K562 (cell line): Measurements from ENCODE around the gene TRUB1. TPM values are rescaled to one million over a fixed set of nuclear protein-coding genes. Genes with fewer than 3 reads are reported as not detected.
A peak's percentile ranks its signal among the peaks of the same experiment; 100 is the strongest.

Experiments
- ATAC-seq: fragments of 200-7000 bp; cut with Tn5 transposase; 3 replicates; pipeline ENCODE4 v1.9.1; 2020; ENCODE audit warnings: moderate library complexity
- BruUV-seq: library from RNA; stranded (reverse); fragments of 400-500 nt; replicated peaks from 2 replicates; lab custom pipeline; 2021; lab: Mats Ljungman, UMichigan
- CTCF ChIA-PET: fragments of 300-600 bp; formaldehyde crosslinking; extraction: SDS; loops from one replicate; lab custom pipeline; 2021; ENCODE audit warnings: low intra/inter-chr PET ratio; lab: Yijun Ruan, JAX
- POLR2A ChIA-PET: fragments of 300-600, 350-650 bp; sonication (Branson Sonifier 250); formaldehyde crosslinking; extraction: SDS; loops from one replicate; lab custom pipeline; 2021; ENCODE audit warnings: antibody characterized with exemption, inconsistent platforms; lab: Yijun Ruan, JAX
- DNase-seq, 4 experiments: peaks; one replicate each; pipeline versions ENCODE4 v3.0.0 to v3.0.0-alpha.2; 2011 to 2018; ENCODE audit warnings: low spot score in 3 of 4, mixed read lengths in 3 of 4; ENCODE audit errors: extremely low read depth in 1 of 4
- FAIRE-seq: peaks from 2 replicates; lab custom pipeline; 2011; peaks lifted over from hg19 to GRCh38; lab: Jason Lieb, UNC
- H2AFZ ChIP-seq: 2 replicates; pipeline ENCODE4 v1.6.0; 2011; ENCODE audit warnings: low read depth, low read length, control low read depth, inconsistent platforms
- H3K27ac ChIP-seq: fragments of 200-600 bp; 3 replicates; pipeline ENCODE4 v1.8.0; 2011; ENCODE audit warnings: low read depth, mild to moderate bottlenecking, control low read depth, inconsistent platforms, low read length, moderate library complexity, mixed read lengths; ENCODE audit errors: extremely low read depth
- H3K27me3 ChIP-seq, 2 experiments: fragments of 300-600 bp in 1 of 2; 2 replicates in 1 of 2; 3 replicates in 1 of 2; pipeline versions ENCODE4 v1.6.0 to v1.8.0; 2011; ENCODE audit warnings: inconsistent platforms in 2 of 2, low read length in 2 of 2, mild to moderate bottlenecking in 1 of 2, mixed read lengths in 1 of 2, moderate library complexity in 1 of 2; ENCODE audit not compliant: control insufficient read depth in 2 of 2, insufficient read depth in 2 of 2
- H3K36me3 ChIP-seq: fragments of 300-600 bp; 3 replicates; pipeline ENCODE4 v1.8.0; 2011; ENCODE audit warnings: mild to moderate bottlenecking, low read length, inconsistent platforms; ENCODE audit not compliant: control insufficient read depth, insufficient read depth
- H3K4me1 ChIP-seq, 2 experiments: fragments of 200-600 bp in 1 of 2; replicated peaks in 1 of 2; 2 replicates in 1 of 2; 3 replicates in 1 of 2; pipeline versions ENCODE4 v1.5.1 to v1.8.0; 2011; ENCODE audit warnings: inconsistent platforms in 2 of 2, low read length in 2 of 2, mild to moderate bottlenecking in 1 of 2, mixed read lengths in 1 of 2, moderate library complexity in 1 of 2; ENCODE audit not compliant: control insufficient read depth in 2 of 2, insufficient read depth in 2 of 2
- H3K4me2 ChIP-seq: 2 replicates; pipeline ENCODE4 v1.6.1; 2011; ENCODE audit warnings: low read length, control low read depth, inconsistent platforms, mixed read lengths; ENCODE audit not compliant: insufficient read depth
- H3K4me3 ChIP-seq: fragments of 200-600 bp; sonication (generic), shearing (Covaris generic); 2 replicates; pipeline ENCODE4 v1.5.1; 2016; ENCODE audit warnings: control low read depth, inconsistent platforms
- H3K79me2 ChIP-seq: fragments of 200-600 bp; 3 replicates; pipeline ENCODE4 v1.8.0; 2011; ENCODE audit warnings: low read length, inconsistent platforms; ENCODE audit not compliant: control insufficient read depth, insufficient read depth
- H3K9ac ChIP-seq, 2 experiments: 2 replicates each; pipeline versions ENCODE4 v1.6.0 to v1.6.1; 2011; ENCODE audit warnings: low read depth in 2 of 2, low read length in 2 of 2, control low read depth in 1 of 2, inconsistent platforms in 1 of 2, mild to moderate bottlenecking in 1 of 2, mixed read lengths in 1 of 2; ENCODE audit not compliant: insufficient read depth in 1 of 2
- H3K9me1 ChIP-seq: one replicate; pipeline ENCODE4 v1.6.0; 2011; ENCODE audit warnings: inconsistent platforms, mild to moderate bottlenecking, low read length, moderate library complexity; ENCODE audit not compliant: control insufficient read depth, insufficient read depth
- H3K9me3 ChIP-seq: replicated peaks from 2 replicates; pipeline ENCODE4 v1.5.1; 2011; ENCODE audit warnings: low read depth, low read length, inconsistent platforms; ENCODE audit not compliant: control insufficient read depth, insufficient read depth
- H4K20me1 ChIP-seq: replicated peaks from 2 replicates; pipeline ENCODE4 v1.6.1; 2011; ENCODE audit warnings: low read length, inconsistent platforms, mixed read lengths; ENCODE audit not compliant: control insufficient read depth, insufficient read depth
- CHD4 ChIP-seq: fragments of 200-600 bp; sonication (generic); IDR thresholded peaks from 3 replicates; pipeline ENCODE4 v1.6.1; 2012; ENCODE audit warnings: low read depth, mild to moderate bottlenecking, mixed read lengths, low read length, inconsistent platforms; ENCODE audit not compliant: insufficient read depth, insufficient replicate concordance, poor library complexity, severe bottlenecking
- ELF4 ChIP-seq: fragments of 450-650 bp; formaldehyde crosslinking; IDR thresholded peaks from 2 replicates; pipeline ENCODE4 v1.4.0; 2022; ENCODE audit warnings: missing genetic modification characterization
- HOXB6 ChIP-seq: fragments of 250-450 bp; sonication (Bioruptor Pico); IDR thresholded peaks from 2 replicates; pipeline ENCODE4 v1.5.1; 2022; ENCODE audit warnings: mild to moderate bottlenecking, borderline replicate concordance
- SIN3A ChIP-seq, 2 experiments: fragments of 150-350 bp in 1 of 2; IDR thresholded peaks; 2 replicates each; pipeline ENCODE4 v1.6.1; 2011 to 2016; ENCODE audit warnings: borderline replicate concordance in 2 of 2, low read depth in 2 of 2, low read length in 2 of 2, mild to moderate bottlenecking in 2 of 2, moderate library complexity in 2 of 2; ENCODE audit not compliant: control insufficient read depth in 1 of 2
- STAG1 ChIP-seq: sonication (generic); formaldehyde crosslinking; IDR thresholded peaks from 2 replicates; pipeline ENCODE4 v1.5.0; 2020; ENCODE audit warnings: missing genetic modification reagents, borderline replicate concordance
- TCF7 ChIP-seq: sonication (generic); IDR thresholded peaks from 2 replicates; pipeline ENCODE4 v1.6.1; 2016; ENCODE audit warnings: antibody characterized with exemption, borderline replicate concordance
- ZNF12 ChIP-seq: sonication (generic); formaldehyde crosslinking; IDR thresholded peaks from 2 replicates; pipeline ENCODE4 v1.4.0; 2020; ENCODE audit warnings: mild to moderate bottlenecking, missing genetic modification reagents
- ZZZ3 ChIP-seq: fragments of 450-650 bp; IDR thresholded peaks from 2 replicates; pipeline ENCODE4 v1.6.1; 2016; ENCODE audit warnings: antibody characterized with exemption, mild to moderate bottlenecking, moderate library complexity
- WGBS: fragments of 100-300 bp; shearing (Covaris generic); methylation state at CpG from one replicate; pipeline ENCODE4 v1.1.6; 2016; ENCODE audit warnings: low coverage, mixed read lengths; ENCODE audit not compliant: insufficient coverage; ENCODE audit errors: missing lambda C conversion rate; 5-methylcytosine and 5-hydroxymethylcytosine counted together
- in situ Hi-C: fragments of 300-500 bp; cut with MboI; formaldehyde crosslinking; loops from 4 replicates; pipeline ENCODE4 v1.15.0; 2018; ENCODE audit warnings: inconsistent platforms, mixed read lengths
- intact Hi-C: fragments of 100-400 bp; cut with micrococcal nuclease; formaldehyde crosslinking; loops from 2 replicates; pipeline ENCODE4 v1.14.2; 2022
- polyA plus RNA-seq, 8 experiments: library from polyadenylated mRNA; depleted of rRNA in 4 of 8; stranded (reverse) in 5 of 8; unstranded in 3 of 8; fragments of >200 nt; fragmentation: Nextera tagmentation in 2 of 8; fragmentation: Illumina TruSeq in 1 of 8; extraction: Ambion mirVana in 2 of 8; extraction: Trizol in 1 of 8; gene quantifications; 2 replicates each; pipeline versions ENCODE4 v1.2.1 to v1.2.3, GENCODE V29; 2011 to 2014; ENCODE audit warnings: inconsistent platforms in 1 of 8, missing spikeins in 1 of 8
- total RNA-seq, 7 experiments: library from RNA; depleted of rRNA in 6 of 7; stranded (reverse); fragments of >200 nt in 6 of 7; fragmentation: Illumina TruSeq in 2 of 7; extraction: Trizol in 2 of 7; gene quantifications; 2 replicates each; pipeline versions ENCODE4 v1.2.1 to v1.2.3, GENCODE V29; 2011 to 2021; ENCODE audit warnings: low replicate concordance in 1 of 7
- TF ChIP-seq, protein P1 (sequence below): fragments of 450-650 bp; formaldehyde crosslinking; IDR thresholded peaks from 2 replicates; pipeline ENCODE4 v1.4.0; 2020; ENCODE audit warnings: mild to moderate bottlenecking, mixed read lengths
- TF ChIP-seq, protein P2 (sequence below): fragments of 250-450 bp; sonication (Bioruptor Pico); IDR thresholded peaks from 2 replicates; pipeline ENCODE4 v1.5.0; 2021; ENCODE audit warnings: mild to moderate bottlenecking, borderline replicate concordance
- TF ChIP-seq, protein P3 (sequence below): sonication (generic); formaldehyde crosslinking; IDR thresholded peaks from 2 replicates; pipeline ENCODE4 v1.8.0; 2023; ENCODE audit warnings: mild to moderate bottlenecking, missing genetic modification reagents

The TRUB1 gene
- total and polyA plus RNA-seq, 9 of the 15 experiments (the other 6 are each of a cell fraction or from before 2014, with no cell fraction given), result 4.6 to 16.5 (median 11.5) TPM

DNA sequence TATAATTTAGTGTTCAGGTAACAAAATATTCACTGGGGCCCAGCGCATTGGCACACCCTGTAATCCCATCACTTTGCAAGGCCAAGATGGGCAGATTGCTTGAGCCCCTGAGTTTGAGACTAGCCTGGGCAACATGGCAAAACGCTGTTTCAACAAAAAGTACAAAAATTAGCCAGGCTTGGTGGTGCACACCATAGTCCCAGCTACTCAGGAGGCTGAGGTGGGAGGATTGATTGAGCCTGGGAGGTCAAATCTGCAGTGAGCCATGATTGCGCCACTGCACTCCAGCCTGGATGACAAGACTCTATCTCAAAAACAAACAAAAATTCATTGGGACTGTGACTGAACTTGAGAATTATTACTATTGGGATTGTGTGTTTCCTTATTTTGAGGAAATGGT is 40.4 kb upstream of the TRUB1 start (continued):
- TF ChIP-seq TCF7 (no peak), ZNF12 (CRISPR knock-in tag) (no peak), ELF4 (CRISPR knock-in tag) (no peak), CHD4 (no peak), STAG1 (CRISPR knock-in tag) (no peak)

DNA sequence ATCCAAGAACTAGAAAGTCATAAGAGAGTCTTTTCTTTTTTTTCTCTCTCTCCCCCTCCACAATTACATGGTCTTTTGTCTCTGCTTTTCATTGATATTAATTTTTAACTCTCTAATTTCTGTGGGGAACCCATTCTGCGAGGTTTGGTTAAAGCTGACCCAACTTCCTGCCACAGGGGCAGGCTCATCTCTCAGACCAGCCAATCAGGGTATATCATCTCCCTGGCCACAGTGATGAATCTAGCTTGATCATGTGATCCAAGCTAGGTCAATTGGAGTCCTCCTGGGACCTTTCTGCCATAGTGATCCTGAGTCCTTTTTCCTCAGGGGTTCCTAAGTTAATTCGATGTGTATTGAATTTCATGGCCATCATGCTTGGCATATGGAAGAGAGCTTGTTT is 38.0 kb upstream of the TRUB1 start:
- H3K36me3 ChIP-seq, result no peaks in the 10 kb centered on the region
- no peak overlapping the region for H3K9ac ChIP-seq
- no peak for FAIRE-seq
- BruUV-seq, result no TSS peak
- in situ Hi-C loops, result loop anchor here (25.0 kb wide), 1 partner anchor 212 kb away; no protein-coding TSS in a partner anchor
- no peak for DNase-seq
- no peaks in the 10 kb centered on the region for H4K20me1 ChIP-seq
- ChIA-PET POLR2A (no interaction called here), CTCF (no interaction called here)
- no peak overlapping the region for H2AFZ ChIP-seq
- TF ChIP-seq, protein P1, sequence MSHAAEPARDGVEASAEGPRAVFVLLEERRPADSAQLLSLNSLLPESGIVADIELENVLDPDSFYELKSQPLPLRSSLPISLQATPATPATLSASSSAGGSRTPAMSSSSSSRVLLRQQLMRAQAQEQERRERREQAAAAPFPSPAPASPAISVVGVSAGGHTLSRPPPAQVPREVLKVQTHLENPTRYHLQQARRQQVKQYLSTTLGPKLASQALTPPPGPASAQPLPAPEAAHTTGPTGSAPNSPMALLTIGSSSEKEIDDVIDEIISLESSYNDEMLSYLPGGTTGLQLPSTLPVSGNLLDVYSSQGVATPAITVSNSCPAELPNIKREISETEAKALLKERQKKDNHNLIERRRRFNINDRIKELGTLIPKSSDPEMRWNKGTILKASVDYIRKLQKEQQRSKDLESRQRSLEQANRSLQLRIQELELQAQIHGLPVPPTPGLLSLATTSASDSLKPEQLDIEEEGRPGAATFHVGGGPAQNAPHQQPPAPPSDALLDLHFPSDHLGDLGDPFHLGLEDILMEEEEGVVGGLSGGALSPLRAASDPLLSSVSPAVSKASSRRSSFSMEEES, result peak; percentile 19; the same call in 1 of the 2 replicates
- TF ChIP-seq HOXB6 (CRISPR knock-in tag) (no peak), SIN3A (IDR thresholded peaks at IDR 0.05; ENCODE audit: borderline replicate concordance in 2 of 2, control insufficient read depth in 1 of 2, low read depth in 2 of 2, low read length in 2 of 2) (no peak), ZZZ3 (no peak)
- TF ChIP-seq, protein P2, sequence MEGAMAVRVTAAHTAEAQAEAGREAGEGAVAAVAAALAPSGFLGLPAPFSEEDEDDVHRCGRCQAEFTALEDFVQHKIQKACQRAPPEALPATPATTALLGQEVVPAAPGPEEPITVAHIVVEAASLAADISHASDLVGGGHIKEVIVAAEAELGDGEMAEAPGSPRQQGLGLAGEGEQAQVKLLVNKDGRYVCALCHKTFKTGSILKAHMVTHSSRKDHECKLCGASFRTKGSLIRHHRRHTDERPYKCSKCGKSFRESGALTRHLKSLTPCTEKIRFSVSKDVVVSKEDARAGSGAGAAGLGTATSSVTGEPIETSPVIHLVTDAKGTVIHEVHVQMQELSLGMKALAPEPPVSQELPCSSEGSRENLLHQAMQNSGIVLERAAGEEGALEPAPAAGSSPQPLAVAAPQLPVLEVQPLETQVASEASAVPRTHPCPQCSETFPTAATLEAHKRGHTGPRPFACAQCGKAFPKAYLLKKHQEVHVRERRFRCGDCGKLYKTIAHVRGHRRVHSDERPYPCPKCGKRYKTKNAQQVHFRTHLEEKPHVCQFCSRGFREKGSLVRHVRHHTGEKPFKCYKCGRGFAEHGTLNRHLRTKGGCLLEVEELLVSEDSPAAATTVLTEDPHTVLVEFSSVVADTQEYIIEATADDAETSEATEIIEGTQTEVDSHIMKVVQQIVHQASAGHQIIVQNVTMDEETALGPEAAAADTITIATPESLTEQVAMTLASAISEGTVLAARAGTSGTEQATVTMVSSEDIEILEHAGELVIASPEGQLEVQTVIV (CRISPR knock-in tag), result no peak
- TF ChIP-seq, protein P3, sequence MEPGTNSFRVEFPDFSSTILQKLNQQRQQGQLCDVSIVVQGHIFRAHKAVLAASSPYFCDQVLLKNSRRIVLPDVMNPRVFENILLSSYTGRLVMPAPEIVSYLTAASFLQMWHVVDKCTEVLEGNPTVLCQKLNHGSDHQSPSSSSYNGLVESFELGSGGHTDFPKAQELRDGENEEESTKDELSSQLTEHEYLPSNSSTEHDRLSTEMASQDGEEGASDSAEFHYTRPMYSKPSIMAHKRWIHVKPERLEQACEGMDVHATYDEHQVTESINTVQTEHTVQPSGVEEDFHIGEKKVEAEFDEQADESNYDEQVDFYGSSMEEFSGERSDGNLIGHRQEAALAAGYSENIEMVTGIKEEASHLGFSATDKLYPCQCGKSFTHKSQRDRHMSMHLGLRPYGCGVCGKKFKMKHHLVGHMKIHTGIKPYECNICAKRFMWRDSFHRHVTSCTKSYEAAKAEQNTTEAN (CRISPR knock-in tag), result no peak
- ATAC-seq, result no peak
- no peaks in the 10 kb centered on the region for H3K9me3 ChIP-seq
- H3K4me2 ChIP-seq, result no peak overlapping the region
- no peak overlapping the region for H3K27ac ChIP-seq
- no peaks in the 10 kb centered on the region for H3K9me1 ChIP-seq
- intact Hi-C loops, result no loop called here
- H3K79me2 ChIP-seq, result no peaks in the 10 kb centered on the region
- 0% methylated on average over 2 of the region's 2 CpGs for WGBS
- no peaks in the 10 kb centered on the region; a peak in 1 of 5 replicates for H3K27me3 ChIP-seq
- H3K4me1 ChIP-seq, result no peaks in the 10 kb centered on the region
- H3K4me3 ChIP-seq, result no peak overlapping the region
